Spleen (tissue), 7 donors: ENCODE measurements around the gene CNDP2.

Source experiments
- CTCF ChIP-seq, 11 experiments: fragments of 200-600 bp in 7 of 11; fragments of 450-650 bp in 4 of 11; sonication (generic) in 4 of 11; IDR thresholded peaks in 8 of 11; conservative IDR thresholded peaks in 3 of 11; 1 replicate in 7 of 11; 2 replicates in 4 of 11; pipeline versions ENCODE4 v1.4.0 to v1.8.0; 2016 to 2021; ENCODE audit warnings: antibody characterized with exemption in 11 of 11, inconsistent platforms in 4 of 11, mild to moderate bottlenecking in 1 of 11
- POLR2A ChIP-seq, 3 donors: fragments of 450-650 bp; IDR thresholded peaks; one replicate each; pipeline ENCODE4 v1.5.1; 2017; ENCODE audit warnings: antibody characterized with exemption in 3 of 3, mild to moderate bottlenecking in 1 of 3
- donor health status: DM: no; HTN: no; CAD: no; lungs with moderate emphysema.
- donor health status: DM: no; HTN: no; CAD: no.
- donor health status: DM: no; HTN: no; CAD: no.

DNA sequence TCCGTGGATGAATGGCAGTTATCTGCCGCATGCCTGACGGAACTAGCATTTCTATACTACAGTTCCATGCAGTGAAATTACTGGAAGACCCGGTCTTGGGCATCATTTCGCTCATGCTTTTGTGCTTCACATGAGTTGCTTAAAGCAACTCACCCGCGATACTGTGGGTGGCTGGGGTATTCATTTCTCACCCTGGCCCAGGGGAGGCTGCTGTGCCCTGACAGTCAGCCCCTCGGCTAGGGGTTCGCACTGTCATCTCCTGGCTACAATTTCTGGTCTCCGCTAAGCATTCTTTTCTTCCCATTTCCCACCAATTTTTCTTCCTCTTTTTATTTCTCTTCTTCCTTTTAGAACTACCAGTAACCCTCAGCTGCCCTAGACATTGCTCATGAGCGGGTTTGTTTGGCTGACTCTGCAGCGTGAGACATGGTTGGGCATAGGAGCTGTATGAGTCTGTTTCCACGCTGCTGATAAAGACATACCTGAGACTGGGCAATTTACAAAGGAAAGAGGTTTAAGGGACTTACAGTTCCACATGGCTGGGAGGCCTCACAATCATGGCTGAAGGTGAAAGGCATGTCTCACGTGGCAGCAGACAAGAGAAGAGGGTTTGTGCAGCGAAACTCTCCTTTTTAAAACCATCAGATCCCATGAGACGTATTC lies 16.5 kb upstream of the CNDP2 start:
- TF ChIP-seq CTCF (IDR thresholded peaks at IDR 0.05 in 8 of 11, conservative IDR thresholded peaks at IDR 0.05 in 3 of 11) (no peak), POLR2A (IDR thresholded peaks at IDR 0.05) (no peak)
